NCI-H774 (cell line): Measurements from ENCODE around the gene SPATC1L.
"Not testable (repeated sequence)": the region's sequence is repeated elsewhere in the genome, so short reads cannot be mapped to it uniquely, and the experiment has no call there.

Source experiments
- DNase-seq: peaks from one replicate; lab custom pipeline; 2025; lab: John Stamatoyannopoulos, UW

Gene SPATC1L

GRCh38 chr21:46214478-46215340 lies 30.4 kb upstream of the SPATC1L start:
- no peak for DNase-seq

- no peak for DNase-seq
Measured at GRCh38 chr21:46213620-46214286, 29.5 kb upstream of the SPATC1L start.

GRCh38 chr21:46212721-46213484 lies 28.6 kb upstream of the SPATC1L start:
- no peak for DNase-seq

GRCh38 chr21:46211786-46212720 lies 27.8 kb upstream of the SPATC1L start:
- DNase-seq = no peak

- no peak for DNase-seq
Measured at GRCh38 chr21:46211376-46211775, 27.1 kb upstream of the SPATC1L start.

GRCh38 chr21:46210378-46211136 lies 26.3 kb upstream of the SPATC1L start:
- no peak for DNase-seq

GRCh38 chr21:46208761-46209721 lies 24.8 kb upstream of the SPATC1L start:
- no peak for DNase-seq

- DNase-seq = no peak
Measured at GRCh38 chr21:46207920-46208591, 23.8 kb upstream of the SPATC1L start.

GRCh38 chr21:46207006-46207919 lies 23.0 kb upstream of the SPATC1L start:
- DNase-seq = no peak

- DNase-seq = no peak
Measured at GRCh38 chr21:46206163-46207005, 22.1 kb upstream of the SPATC1L start.

- DNase-seq = no peak
Measured at GRCh38 chr21:46205766-46206162, 21.5 kb upstream of the SPATC1L start.

GRCh38 chr21:46205166-46205565 lies 20.9 kb upstream of the SPATC1L start:
- no peak for DNase-seq

- DNase-seq = no peak
Measured at GRCh38 chr21:46203203-46203600, 18.9 kb upstream of the SPATC1L start.

- no peak for DNase-seq
Measured at GRCh38 chr21:46202592-46203202, 18.4 kb upstream of the SPATC1L start.

GRCh38 chr21:46200877-46201803 lies 16.9 kb upstream of the SPATC1L start:
- DNase-seq = not testable (repeated sequence)
